Astrocyte (in vitro differentiated cells and primary cell): Measurements from ENCODE around the gene CFAP210.

Experiments used
- EZH2 ChIP-seq: IDR thresholded peaks from 2 replicates; pipeline ENCODE4 v1.6.1; 2012; ENCODE audit warnings: mild to moderate bottlenecking, low read length, inconsistent platforms; ENCODE audit not compliant: insufficient read depth
- TF ChIP-seq, protein P1 (sequence below): IDR thresholded peaks from 2 replicates; pipeline ENCODE4 v1.5.1; 2011; ENCODE audit warnings: low read depth, mild to moderate bottlenecking, inconsistent platforms, low read length, moderate library complexity; ENCODE audit not compliant: insufficient read depth

DNA sequence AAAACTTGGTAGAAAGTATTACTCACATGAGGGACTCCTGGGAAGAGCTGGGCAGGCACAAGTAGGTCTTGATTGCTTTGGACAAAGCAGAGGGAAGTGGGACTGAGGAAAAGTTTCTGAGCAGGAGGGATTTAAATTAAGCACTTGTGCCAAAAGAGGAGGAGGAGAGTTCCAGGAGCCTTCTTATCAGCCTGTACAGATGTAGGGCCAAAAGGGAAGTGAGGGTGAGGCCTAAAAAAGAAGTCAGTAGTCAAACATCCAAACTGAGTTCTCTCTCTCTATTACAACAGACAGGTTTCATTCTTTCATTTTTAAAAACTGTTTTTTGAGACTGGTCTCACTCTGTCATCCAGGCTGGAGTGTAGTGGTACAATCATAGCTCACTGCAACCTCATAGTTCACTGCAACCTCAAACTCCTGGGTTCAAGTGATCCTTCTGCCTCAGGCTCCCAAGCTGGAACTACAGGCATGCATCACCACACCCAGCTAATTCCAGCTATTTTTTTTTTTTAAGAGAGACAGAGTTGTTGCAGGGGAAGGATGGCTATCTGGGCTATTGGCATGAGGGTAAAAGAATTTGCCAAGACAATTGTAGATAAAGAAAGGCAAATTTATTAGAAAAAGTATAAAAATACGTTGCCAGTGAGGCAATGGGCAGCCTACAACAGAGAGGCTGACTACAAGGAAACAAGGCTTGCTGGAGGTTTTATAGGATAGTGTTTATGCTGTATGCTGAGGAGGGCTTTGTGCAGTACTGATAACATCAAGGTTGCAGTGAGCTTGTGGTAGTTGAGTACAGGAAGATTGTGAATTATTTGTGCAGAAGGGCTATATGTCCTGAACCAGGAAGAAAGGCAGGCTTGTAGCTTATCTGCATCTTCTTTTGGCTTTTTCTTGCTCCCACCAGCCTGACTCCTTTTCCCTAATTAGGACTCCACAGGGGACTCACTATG, 29.0 kb downstream of the CFAP210 start:
- TF ChIP-seq, protein P1, sequence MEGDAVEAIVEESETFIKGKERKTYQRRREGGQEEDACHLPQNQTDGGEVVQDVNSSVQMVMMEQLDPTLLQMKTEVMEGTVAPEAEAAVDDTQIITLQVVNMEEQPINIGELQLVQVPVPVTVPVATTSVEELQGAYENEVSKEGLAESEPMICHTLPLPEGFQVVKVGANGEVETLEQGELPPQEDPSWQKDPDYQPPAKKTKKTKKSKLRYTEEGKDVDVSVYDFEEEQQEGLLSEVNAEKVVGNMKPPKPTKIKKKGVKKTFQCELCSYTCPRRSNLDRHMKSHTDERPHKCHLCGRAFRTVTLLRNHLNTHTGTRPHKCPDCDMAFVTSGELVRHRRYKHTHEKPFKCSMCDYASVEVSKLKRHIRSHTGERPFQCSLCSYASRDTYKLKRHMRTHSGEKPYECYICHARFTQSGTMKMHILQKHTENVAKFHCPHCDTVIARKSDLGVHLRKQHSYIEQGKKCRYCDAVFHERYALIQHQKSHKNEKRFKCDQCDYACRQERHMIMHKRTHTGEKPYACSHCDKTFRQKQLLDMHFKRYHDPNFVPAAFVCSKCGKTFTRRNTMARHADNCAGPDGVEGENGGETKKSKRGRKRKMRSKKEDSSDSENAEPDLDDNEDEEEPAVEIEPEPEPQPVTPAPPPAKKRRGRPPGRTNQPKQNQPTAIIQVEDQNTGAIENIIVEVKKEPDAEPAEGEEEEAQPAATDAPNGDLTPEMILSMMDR, result no peak
- no peak for TF ChIP-seq EZH2
